GM12891 (cell line): ENCODE results near the gene OR7C1.

Experiments
- POLR2AphosphoS5 ChIP-seq: IDR thresholded peaks from 2 replicates; pipeline ENCODE4 v1.6.1; 2011; ENCODE audit warnings: low read depth, low read length, control low read depth
- SPI1 ChIP-seq: IDR thresholded peaks from 2 replicates; pipeline ENCODE4 v1.6.1; 2011; ENCODE audit warnings: low read depth, low read length, control low read depth

GRCh38 chr19:14798760-14799159, 36.2 kb downstream of the OR7C1 start:
- TF ChIP-seq POLR2AphosphoS5 (no peak), SPI1 (no peak)
